HL-60 (cell line): ENCODE data around the gene TMEM183A.

Experiments used
- DNase-seq, 2 experiments: peaks; one replicate each; pipeline ENCODE4 v3.0.0-alpha.2; 2010 to 2020; ENCODE audit warnings: low read depth in 1 of 2, low spot score in 1 of 2
- H3K27ac ChIP-seq: fragments of 250-450 bp; sonication (Bioruptor Pico); replicated peaks from 2 replicates; pipeline ENCODE4 v1.5.1; 2020; ENCODE audit warnings: mild to moderate bottlenecking, moderate library complexity
- H3K27me3 ChIP-seq: fragments of 250-450 bp; sonication (Bioruptor Pico); 2 replicates; pipeline ENCODE4 v1.5.1; 2021; ENCODE audit warnings: mild to moderate bottlenecking, moderate library complexity; ENCODE audit not compliant: insufficient read depth, poor library complexity, severe bottlenecking
- H3K4me3 ChIP-seq: replicated peaks from 2 replicates; pipeline ENCODE4 v1.5.1; 2011; ENCODE audit warnings: mild to moderate bottlenecking, control low read depth, low read length; ENCODE audit not compliant: insufficient read depth
- CTCF ChIP-seq: IDR thresholded peaks from one replicate; pipeline ENCODE4 v1.5.1; 2011; ENCODE audit warnings: low read length, control low read depth, inconsistent platforms; ENCODE audit not compliant: insufficient read depth
- GABPA ChIP-seq: IDR thresholded peaks from 2 replicates; pipeline ENCODE4 v1.6.1; 2012; ENCODE audit warnings: low read depth
- POLR2AphosphoS5 ChIP-seq: IDR thresholded peaks from 2 replicates; pipeline ENCODE4 v1.6.1; 2012; ENCODE audit warnings: low read depth
- REST ChIP-seq: IDR thresholded peaks from 2 replicates; pipeline ENCODE4 v1.6.1; 2012; ENCODE audit warnings: low read depth; ENCODE audit not compliant: insufficient replicate concordance
- SPI1 ChIP-seq: IDR thresholded peaks from 2 replicates; pipeline ENCODE4 v1.6.1; 2012; ENCODE audit warnings: low read depth, mild to moderate bottlenecking, borderline replicate concordance

The TMEM183A gene

GRCh38 chr1:203028784-203029553, 21.8 kb downstream of the TMEM183A start:
- Histone ChIP-seq H3K27ac (no peak overlapping the region), H3K27me3 (peaks cover 4% of the 10 kb centered on the region), H3K4me3 (no peak overlapping the region)
- no peak for DNase-seq
- TF ChIP-seq REST, result no peak
- no peak for TF ChIP-seq CTCF
- no peak for TF ChIP-seq GABPA
- TF ChIP-seq POLR2AphosphoS5, result no peak
- TF ChIP-seq SPI1, result no peak

DNA sequence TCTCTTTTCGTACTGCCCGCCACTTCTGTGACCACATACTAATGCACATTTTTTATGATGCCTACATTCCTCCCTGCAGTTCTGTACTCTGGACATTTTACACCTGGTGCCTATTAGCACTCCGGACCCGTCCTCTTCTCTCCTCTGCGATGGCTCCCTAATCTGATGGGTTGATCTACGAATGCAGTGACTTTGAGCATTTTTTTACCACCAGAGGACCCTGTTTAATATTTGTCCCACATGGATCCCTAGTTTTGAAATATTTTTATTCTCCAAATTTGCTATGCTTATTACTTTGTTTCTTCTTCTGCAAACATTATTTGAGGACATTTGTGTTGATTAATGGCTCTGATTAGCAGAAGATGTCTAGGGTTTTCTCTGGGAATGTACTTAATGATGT, 24.3 kb downstream of the TMEM183A start:
- H3K27me3 ChIP-seq, result peaks cover 4% of the 10 kb centered on the region
- DNase-seq, result no peak
- no peak overlapping the region for H3K4me3 ChIP-seq
- H3K27ac ChIP-seq, result no peak overlapping the region
- TF ChIP-seq GABPA (no peak), CTCF (peak; percentile 66)

- Histone ChIP-seq H3K27ac (no peak overlapping the region), H3K4me3 (no peak overlapping the region), H3K27me3 (no peaks in the 10 kb centered on the region)
- no peak for DNase-seq
- TF ChIP-seq GABPA (no peak), REST (no peak), SPI1 (no peak), CTCF (no peak), POLR2AphosphoS5 (no peak)
Observed at GRCh38 chr1:203033287-203033686, 26.1 kb downstream of the TMEM183A start.

DNA sequence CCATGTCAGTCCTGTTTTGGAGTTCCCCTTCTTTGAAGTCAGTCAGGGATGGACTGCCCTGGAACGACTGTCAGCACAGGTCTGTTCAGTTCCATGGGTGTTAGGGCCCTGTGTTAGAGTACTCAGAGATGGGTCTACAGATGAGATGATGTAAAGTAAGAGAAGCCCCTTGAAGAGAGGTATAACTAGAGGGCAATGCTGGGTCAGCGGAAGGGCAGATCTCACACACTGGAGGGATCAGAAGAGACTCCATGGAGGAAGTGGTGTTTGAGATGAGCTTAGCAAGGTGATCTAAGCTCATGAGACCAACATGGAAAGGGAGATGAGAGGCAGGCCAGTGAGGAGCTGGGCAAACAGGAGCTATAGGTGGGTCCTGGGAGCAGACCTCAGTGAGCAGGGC, 26.7 kb downstream of the TMEM183A start:
- DNase-seq, result no peak
- Histone ChIP-seq H3K27me3 (no peaks in the 10 kb centered on the region), H3K27ac (no peak overlapping the region), H3K4me3 (no peak overlapping the region)
- no peak for TF ChIP-seq CTCF
- TF ChIP-seq SPI1, result no peak
- no peak for TF ChIP-seq GABPA
- no peak for TF ChIP-seq POLR2AphosphoS5
- TF ChIP-seq REST, result no peak
